Chondrocyte (in vitro differentiated cells): ENCODE data around the gene ITGB4. TPM values are rescaled to one million over a fixed set of nuclear protein-coding genes. Genes with fewer than 3 reads are reported as not detected.

Source experiments
- DNase-seq: peaks from one replicate; pipeline ENCODE4 v3.0.0; 2021; ENCODE audit warnings: mixed read lengths, low spot score
- H3K27ac Mint-ChIP-seq: one replicate; pipeline ENCODE4 v1.8.0; 2021; ENCODE audit warnings: mild to moderate bottlenecking, moderate library complexity, mixed read lengths; ENCODE audit not compliant: unreplicated experiment
- H3K27me3 Mint-ChIP-seq: 2 replicates; pipeline ENCODE4 v1.8.0; 2021; ENCODE audit warnings: low read depth, mixed read lengths
- H3K36me3 Mint-ChIP-seq: 2 replicates; pipeline ENCODE4 v1.8.0; 2021; ENCODE audit warnings: low read depth, mixed read lengths
- H3K4me1 Mint-ChIP-seq: 2 replicates; pipeline ENCODE4 v1.8.0; 2021; ENCODE audit warnings: low read depth, mild to moderate bottlenecking, mixed read lengths
- H3K4me3 Mint-ChIP-seq: one replicate; pipeline ENCODE4 v1.8.0; 2021; ENCODE audit warnings: mild to moderate bottlenecking, moderate library complexity, mixed read lengths; ENCODE audit not compliant: unreplicated experiment
- H3K9me3 Mint-ChIP-seq: 2 replicates; pipeline ENCODE4 v1.8.0; 2021; ENCODE audit warnings: low read depth, mixed read lengths
- total RNA-seq: library from RNA; stranded (reverse); gene quantifications from 3 replicates; pipeline ENCODE4 v1.2.1, GENCODE V29; 2021
- TF ChIP-seq, protein P1 (sequence below): fragments of 200-600 bp; sonication (generic); IDR thresholded peaks from 2 replicates; pipeline ENCODE4 v1.5.0; 2021; ENCODE audit warnings: antibody characterized with exemption, mild to moderate bottlenecking, moderate library complexity

Gene ITGB4
- total RNA-seq, 1 donor from 2014 or later: 5.6 TPM

DNA sequence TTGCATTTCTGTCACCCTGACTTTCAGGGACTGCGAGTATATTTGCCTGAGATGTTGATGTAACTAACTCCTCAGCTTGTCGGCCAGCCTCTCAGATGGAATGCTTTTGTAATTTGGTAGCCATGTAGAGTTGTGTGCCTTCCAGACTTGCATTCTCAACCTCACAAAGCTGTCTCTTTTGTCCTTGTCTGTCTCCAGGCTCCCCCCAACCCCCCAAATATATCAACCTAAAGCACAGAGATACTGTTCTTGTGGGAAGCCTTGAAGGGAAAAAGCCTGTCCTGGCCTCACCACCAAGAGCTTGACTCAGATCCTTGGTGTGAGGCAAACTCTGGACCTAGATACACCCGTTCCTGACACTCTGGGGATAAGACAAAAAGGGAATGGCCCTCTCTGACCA is 35.8 kb upstream of the ITGB4 start:
- peak; percentile 2 for DNase-seq
- H3K27ac Mint-ChIP-seq: peak overlapping the region; percentile 67

GRCh38 chr17:75688209-75688825 is 32.9 kb upstream of the ITGB4 start:
- Mint-ChIP-seq H3K9me3 (no peaks in the 10 kb centered on the region), H3K27me3 (no peaks in the 10 kb centered on the region), H3K4me3 (no peak overlapping the region), H3K36me3 (peaks cover 6% of the 10 kb centered on the region), H3K4me1 (peaks cover 90% of the 10 kb centered on the region), H3K27ac (peak overlapping the region; percentile 34)
- peak; percentile 57 for DNase-seq
- TF ChIP-seq, protein P1, sequence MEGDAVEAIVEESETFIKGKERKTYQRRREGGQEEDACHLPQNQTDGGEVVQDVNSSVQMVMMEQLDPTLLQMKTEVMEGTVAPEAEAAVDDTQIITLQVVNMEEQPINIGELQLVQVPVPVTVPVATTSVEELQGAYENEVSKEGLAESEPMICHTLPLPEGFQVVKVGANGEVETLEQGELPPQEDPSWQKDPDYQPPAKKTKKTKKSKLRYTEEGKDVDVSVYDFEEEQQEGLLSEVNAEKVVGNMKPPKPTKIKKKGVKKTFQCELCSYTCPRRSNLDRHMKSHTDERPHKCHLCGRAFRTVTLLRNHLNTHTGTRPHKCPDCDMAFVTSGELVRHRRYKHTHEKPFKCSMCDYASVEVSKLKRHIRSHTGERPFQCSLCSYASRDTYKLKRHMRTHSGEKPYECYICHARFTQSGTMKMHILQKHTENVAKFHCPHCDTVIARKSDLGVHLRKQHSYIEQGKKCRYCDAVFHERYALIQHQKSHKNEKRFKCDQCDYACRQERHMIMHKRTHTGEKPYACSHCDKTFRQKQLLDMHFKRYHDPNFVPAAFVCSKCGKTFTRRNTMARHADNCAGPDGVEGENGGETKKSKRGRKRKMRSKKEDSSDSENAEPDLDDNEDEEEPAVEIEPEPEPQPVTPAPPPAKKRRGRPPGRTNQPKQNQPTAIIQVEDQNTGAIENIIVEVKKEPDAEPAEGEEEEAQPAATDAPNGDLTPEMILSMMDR: no peak

More for the DNA sequence above, 35.8 kb upstream of the ITGB4 start:
- peaks cover 1% of the 10 kb centered on the region for H3K36me3 Mint-ChIP-seq
- H3K9me3 Mint-ChIP-seq: no peaks in the 10 kb centered on the region
- TF ChIP-seq, protein P1: no peak
- peaks cover 76% of the 10 kb centered on the region for H3K4me1 Mint-ChIP-seq
- H3K27me3 Mint-ChIP-seq: no peaks in the 10 kb centered on the region
- no peak overlapping the region for H3K4me3 Mint-ChIP-seq

DNA sequence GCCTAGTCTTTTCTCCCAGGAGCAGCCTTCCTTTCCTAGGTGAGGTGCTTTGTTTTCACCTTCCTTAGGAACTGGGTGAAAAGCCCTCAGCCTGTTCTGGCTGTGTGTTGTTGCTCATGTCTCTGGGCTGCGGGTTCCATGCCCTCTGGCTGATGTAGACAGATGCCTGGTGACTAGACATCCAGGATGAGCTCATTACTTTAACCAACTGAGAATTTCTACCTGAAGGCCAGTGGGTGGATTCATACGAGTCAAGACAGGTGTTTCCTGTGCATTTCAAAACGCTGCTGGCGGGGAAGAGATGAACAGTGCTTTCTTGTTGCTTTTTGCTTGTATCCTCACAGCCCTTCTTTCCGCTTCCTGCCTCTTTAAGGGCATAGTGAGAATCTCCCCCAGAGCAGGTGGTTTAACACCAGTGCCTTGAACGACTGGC is 31.8 kb upstream of the ITGB4 start:
- peaks cover 90% of the 10 kb centered on the region for H3K4me1 Mint-ChIP-seq
- peaks cover 6% of the 10 kb centered on the region for H3K36me3 Mint-ChIP-seq
- no peaks in the 10 kb centered on the region for H3K27me3 Mint-ChIP-seq
- H3K9me3 Mint-ChIP-seq: no peaks in the 10 kb centered on the region
- TF ChIP-seq, protein P1: no peak
- DNase-seq: peak; percentile 29
- H3K4me3 Mint-ChIP-seq: no peak overlapping the region
- H3K27ac Mint-ChIP-seq: no peak overlapping the region

DNA sequence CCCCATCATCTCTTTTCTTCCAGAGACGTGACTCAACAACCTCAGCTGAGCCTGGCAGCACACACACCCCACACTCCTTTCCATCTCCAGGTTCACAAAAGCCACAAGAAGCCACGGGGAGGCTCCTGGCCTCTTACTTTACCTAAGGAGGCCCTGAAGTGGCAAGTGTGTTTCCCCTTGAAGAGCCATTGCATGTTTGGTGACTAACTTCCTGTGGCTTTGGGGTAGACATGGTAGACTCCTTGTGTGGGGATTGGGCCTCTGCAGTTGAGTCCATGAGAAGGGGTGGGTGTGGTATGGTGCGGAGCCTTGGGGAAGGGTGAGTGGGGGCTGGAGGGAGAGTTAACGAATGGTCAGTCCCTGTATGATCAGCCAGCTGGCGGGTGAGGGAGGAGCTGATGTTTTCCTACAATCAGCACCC is 29.9 kb upstream of the ITGB4 start:
- TF ChIP-seq, protein P1: no peak
- Mint-ChIP-seq H3K27me3 (no peaks in the 10 kb centered on the region), H3K36me3 (peaks cover 10% of the 10 kb centered on the region), H3K4me1 (peaks cover 88% of the 10 kb centered on the region), H3K4me3 (no peak overlapping the region), H3K27ac (peak overlapping the region; percentile 68), H3K9me3 (no peaks in the 10 kb centered on the region)
- peak; percentile 33 for DNase-seq

- DNase-seq: peak; percentile 53
- TF ChIP-seq, protein P1: no peak
- Mint-ChIP-seq H3K4me1 (peaks cover 83% of the 10 kb centered on the region), H3K36me3 (peaks cover 10% of the 10 kb centered on the region), H3K27ac (peak overlapping the region; percentile 95), H3K9me3 (no peaks in the 10 kb centered on the region), H3K4me3 (no peak overlapping the region), H3K27me3 (no peaks in the 10 kb centered on the region)
These were observed 29.2 kb upstream of the ITGB4 start for GRCh38 chr17:75691801-75692626.
